Measurements from ENCODE around the gene KCNQ4.

DNA sequence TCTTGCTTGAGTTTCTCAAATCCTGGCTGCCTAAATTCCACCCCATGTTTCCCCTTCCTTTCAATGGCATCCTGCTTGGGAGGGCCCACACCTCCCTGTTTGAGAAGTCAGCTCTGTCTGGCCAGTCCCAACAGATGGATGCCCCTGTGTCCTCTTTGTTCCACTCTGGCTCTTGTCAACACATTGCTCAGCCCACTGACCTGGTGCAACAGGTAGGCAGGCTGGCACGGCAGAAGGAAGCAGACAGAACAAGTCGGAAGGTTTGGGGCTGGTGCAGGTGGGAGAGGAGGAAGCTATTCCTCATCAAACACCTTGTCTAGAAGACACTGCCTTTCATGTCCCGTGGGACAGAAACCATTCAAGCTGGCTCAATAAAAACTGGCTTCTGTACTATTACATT, 22.7 kb downstream of the KCNQ4 start:
- TF ChIP-seq, protein P1, sequence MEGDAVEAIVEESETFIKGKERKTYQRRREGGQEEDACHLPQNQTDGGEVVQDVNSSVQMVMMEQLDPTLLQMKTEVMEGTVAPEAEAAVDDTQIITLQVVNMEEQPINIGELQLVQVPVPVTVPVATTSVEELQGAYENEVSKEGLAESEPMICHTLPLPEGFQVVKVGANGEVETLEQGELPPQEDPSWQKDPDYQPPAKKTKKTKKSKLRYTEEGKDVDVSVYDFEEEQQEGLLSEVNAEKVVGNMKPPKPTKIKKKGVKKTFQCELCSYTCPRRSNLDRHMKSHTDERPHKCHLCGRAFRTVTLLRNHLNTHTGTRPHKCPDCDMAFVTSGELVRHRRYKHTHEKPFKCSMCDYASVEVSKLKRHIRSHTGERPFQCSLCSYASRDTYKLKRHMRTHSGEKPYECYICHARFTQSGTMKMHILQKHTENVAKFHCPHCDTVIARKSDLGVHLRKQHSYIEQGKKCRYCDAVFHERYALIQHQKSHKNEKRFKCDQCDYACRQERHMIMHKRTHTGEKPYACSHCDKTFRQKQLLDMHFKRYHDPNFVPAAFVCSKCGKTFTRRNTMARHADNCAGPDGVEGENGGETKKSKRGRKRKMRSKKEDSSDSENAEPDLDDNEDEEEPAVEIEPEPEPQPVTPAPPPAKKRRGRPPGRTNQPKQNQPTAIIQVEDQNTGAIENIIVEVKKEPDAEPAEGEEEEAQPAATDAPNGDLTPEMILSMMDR (IDR thresholded peaks at IDR 0.05; ENCODE audit: borderline replicate concordance, extremely low read depth, low read length, poor library complexity, severe bottlenecking) = no peak
- TF ChIP-seq EZH2 (IDR thresholded peaks at IDR 0.05; ENCODE audit: borderline replicate concordance, low read depth, low read length, severe bottlenecking) = no peak

All from DND-41 (cell line).